ENCODE results near the gene SLC25A42.

DNA sequence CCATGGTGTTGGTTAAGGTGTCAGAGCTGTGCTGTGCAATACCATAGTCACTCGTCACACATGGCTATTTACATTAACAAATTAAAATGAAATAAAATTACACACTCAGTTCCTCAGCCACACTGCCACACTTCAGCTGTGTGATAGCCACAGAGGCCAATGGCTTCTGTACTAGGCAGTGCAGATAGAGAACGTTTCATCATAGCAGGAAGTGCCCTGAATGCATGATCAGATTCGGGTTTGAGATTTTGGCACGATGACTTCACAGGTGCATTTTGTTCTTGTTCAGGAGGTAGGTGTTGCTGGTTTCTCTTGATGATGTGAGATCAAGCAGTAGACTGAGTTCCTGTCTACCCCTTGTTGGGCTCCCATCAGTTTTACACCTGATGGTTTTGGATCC, 23.9 kb upstream of the SLC25A42 start:
- TF ChIP-seq EZH2 (IDR thresholded peaks at IDR 0.05; ENCODE audit: borderline replicate concordance, low read length), result no peak
- TF ChIP-seq, protein P1, sequence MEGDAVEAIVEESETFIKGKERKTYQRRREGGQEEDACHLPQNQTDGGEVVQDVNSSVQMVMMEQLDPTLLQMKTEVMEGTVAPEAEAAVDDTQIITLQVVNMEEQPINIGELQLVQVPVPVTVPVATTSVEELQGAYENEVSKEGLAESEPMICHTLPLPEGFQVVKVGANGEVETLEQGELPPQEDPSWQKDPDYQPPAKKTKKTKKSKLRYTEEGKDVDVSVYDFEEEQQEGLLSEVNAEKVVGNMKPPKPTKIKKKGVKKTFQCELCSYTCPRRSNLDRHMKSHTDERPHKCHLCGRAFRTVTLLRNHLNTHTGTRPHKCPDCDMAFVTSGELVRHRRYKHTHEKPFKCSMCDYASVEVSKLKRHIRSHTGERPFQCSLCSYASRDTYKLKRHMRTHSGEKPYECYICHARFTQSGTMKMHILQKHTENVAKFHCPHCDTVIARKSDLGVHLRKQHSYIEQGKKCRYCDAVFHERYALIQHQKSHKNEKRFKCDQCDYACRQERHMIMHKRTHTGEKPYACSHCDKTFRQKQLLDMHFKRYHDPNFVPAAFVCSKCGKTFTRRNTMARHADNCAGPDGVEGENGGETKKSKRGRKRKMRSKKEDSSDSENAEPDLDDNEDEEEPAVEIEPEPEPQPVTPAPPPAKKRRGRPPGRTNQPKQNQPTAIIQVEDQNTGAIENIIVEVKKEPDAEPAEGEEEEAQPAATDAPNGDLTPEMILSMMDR (conservative IDR thresholded peaks at IDR 0.05 in 1 of 2, IDR thresholded peaks at IDR 0.05 in 1 of 2; ENCODE audit: extremely low read depth in 1 of 2, insufficient read depth in 1 of 2, low read depth in 1 of 2, low read length in 2 of 2), result no peak
